GM10248 (cell line): ENCODE data around the gene PFKL.

Experiments used
- CTCF ChIA-PET: fragments of 300-600 bp; sonication (Branson Sonifier 250); formaldehyde crosslinking; extraction: SDS; loops from one replicate; lab custom pipeline; 2021; ENCODE audit warnings: antibody characterized with exemption; lab: Yijun Ruan, JAX
- POLR2A ChIA-PET: fragments of 350-650 bp; sonication (Branson Sonifier 250); formaldehyde crosslinking; extraction: SDS; loops from one replicate; lab custom pipeline; 2020; ENCODE audit warnings: antibody characterized with exemption; lab: Yijun Ruan, JAX
- DNase-seq: peaks from one replicate; pipeline ENCODE4 v3.0.0; 2012; ENCODE audit errors: extremely low spot score
- CTCF ChIP-seq: IDR thresholded peaks from 2 replicates; pipeline ENCODE4 v1.5.1; 2012; ENCODE audit warnings: mild to moderate bottlenecking, low read depth; ENCODE audit errors: extremely low read depth, missing control alignments, control extremely low read depth

PFKL gene

GRCh38 chr21:44324106-44324853, 24.4 kb downstream of the PFKL start:
- CTCF ChIA-PET, result interaction anchor here (2.7 kb wide), 1 partner anchor 26 kb away, joined by 7 read pairs; no protein-coding TSS in a partner anchor
- no peak for DNase-seq
- POLR2A ChIA-PET, result no interaction called here

DNA sequence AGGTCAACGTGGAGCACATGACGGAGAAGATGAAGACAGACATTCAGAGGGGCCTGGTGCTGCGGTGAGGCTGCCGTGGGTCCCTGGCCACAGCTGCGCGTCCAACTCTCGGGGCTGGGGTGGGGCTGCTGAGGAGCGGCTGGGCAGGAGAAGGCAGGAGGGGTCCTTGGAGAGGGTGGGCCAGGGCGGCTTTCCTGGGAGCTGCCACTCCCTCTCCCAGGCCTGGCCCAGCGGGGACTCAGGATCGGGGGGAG, 24.9 kb downstream of the PFKL start:
- ChIA-PET CTCF (interaction anchor here (2.7 kb wide), 1 partner anchor 27 kb away, joined by 7 read pairs; no protein-coding TSS in a partner anchor), POLR2A (no interaction called here)

More at GRCh38 chr21:44324106-44324853, 24.4 kb downstream of the PFKL start:
- TF ChIP-seq CTCF, result no peak

GRCh38 chr21:44325386-44326271, 25.8 kb downstream of the PFKL start:
- no peak for TF ChIP-seq CTCF
- ChIA-PET CTCF (interaction anchor here (1.1 to 2.7 kb wide), 2 partner anchors 22 to 28 kb away, joined by 3 to 7 read pairs; no protein-coding TSS in a partner anchor), POLR2A (interaction anchor here (0.6 kb wide), 1 partner anchor 14 kb away, joined by 3 read pairs; the partner anchor contains the start of gene CFAP410)
- DNase-seq, result no peak

More for the DNA sequence above, 24.9 kb downstream of the PFKL start:
- DNase-seq, result no peak
- TF ChIP-seq CTCF, result no peak

GRCh38 chr21:44326272-44326647, 26.4 kb downstream of the PFKL start:
- CTCF ChIA-PET, result interaction anchor here (1.1 to 2.7 kb wide), 2 partner anchors 22 to 28 kb away, joined by 3 to 7 read pairs; no protein-coding TSS in a partner anchor
- no peak for DNase-seq
- POLR2A ChIA-PET, result interaction anchor here (0.6 kb wide), 1 partner anchor 13 kb away, joined by 3 read pairs; the partner anchor contains the start of gene CFAP410
- no peak for TF ChIP-seq CTCF

GRCh38 chr21:44326716-44327602, 27.1 kb downstream of the PFKL start:
- ChIA-PET POLR2A (interaction anchor here (0.6 kb wide), 1 partner anchor 12 kb away, joined by 3 read pairs; the partner anchor contains the start of gene CFAP410), CTCF (interaction anchor here (2.4 kb wide), 1 partner anchor 11 kb away, joined by 6 read pairs; no protein-coding TSS in a partner anchor)
- no peak for DNase-seq
- TF ChIP-seq CTCF, result no peak
